ENCODE data around the gene APEH.

Gene APEH

GRCh38 chr3:49662021-49662420 lies 12.1 kb upstream of the APEH start:
- H3K9ac ChIP-seq (ENCODE audit: low read length) = no peak overlapping the region

DNA sequence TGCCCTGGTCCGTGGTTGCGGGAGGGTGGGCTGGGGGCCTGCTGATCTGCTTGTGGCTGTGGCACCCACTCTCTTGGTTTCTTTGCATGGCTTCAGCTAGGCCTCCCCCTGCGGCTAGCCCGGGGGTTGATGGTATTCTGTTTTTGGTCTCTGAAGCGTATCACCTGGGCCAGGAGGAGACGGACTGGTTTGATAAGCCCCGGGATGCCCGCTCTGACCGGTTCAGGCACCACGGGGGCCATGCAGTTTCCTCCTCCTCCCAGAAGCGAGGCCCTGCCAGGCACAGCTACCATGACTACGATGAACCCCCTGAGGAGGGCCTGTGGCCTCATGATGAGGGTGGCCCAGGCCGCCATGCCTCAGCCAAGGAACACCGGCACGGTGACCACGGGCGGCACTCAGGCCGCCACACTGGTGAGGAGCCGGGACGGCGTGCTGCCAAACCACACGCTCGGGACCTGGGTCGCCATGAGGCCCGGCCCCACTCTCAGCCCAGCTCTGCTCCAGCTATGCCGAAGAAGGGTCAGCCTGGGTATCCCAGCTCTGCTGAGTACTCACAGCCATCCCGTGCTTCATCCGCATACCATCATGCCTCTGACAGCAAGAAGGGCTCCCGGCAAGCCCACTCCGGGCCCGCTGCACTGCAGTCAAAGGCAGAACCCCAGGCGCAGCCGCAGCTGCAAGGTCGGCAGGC lies 11.3 kb upstream of the APEH start:
- Histone ChIP-seq H3K36me3 (ENCODE audit: insufficient read depth, low read length) (no peaks in the 10 kb centered on the region), H3K9me2 (ENCODE audit: low read depth, low read length) (no peaks in the 10 kb centered on the region), H3K79me2 (ENCODE audit: insufficient read depth, low read length) (no peaks in the 10 kb centered on the region), H3K27me3 (ENCODE audit: insufficient read depth, low read length) (no peaks in the 10 kb centered on the region), H3K27ac (ENCODE audit: low read depth, low read length, poor library complexity, severe bottlenecking) (no peak overlapping the region), H2AFZ (ENCODE audit: low read length) (no peak overlapping the region), H4K20me1 (ENCODE audit: insufficient read depth, low read length) (no peaks in the 10 kb centered on the region), H3K4me3 (ENCODE audit: low read depth, low read length, poor library complexity, severe bottlenecking) (no peak overlapping the region), H3K4me2 (ENCODE audit: low read length) (no peak overlapping the region), H3K4me1 (ENCODE audit: insufficient read depth, low read length, severe bottlenecking) (no peaks in the 10 kb centered on the region), H3K9ac (ENCODE audit: low read length) (no peak overlapping the region), H3F3A (ENCODE audit: insufficient read depth, low read length) (no peaks in the 10 kb centered on the region), H3K9me3 (ENCODE audit: low read length) (no peaks in the 10 kb centered on the region)
- TF ChIP-seq EZH2 (IDR thresholded peaks at IDR 0.05; ENCODE audit: borderline replicate concordance, low read length) = no peak
- TF ChIP-seq, protein P1, sequence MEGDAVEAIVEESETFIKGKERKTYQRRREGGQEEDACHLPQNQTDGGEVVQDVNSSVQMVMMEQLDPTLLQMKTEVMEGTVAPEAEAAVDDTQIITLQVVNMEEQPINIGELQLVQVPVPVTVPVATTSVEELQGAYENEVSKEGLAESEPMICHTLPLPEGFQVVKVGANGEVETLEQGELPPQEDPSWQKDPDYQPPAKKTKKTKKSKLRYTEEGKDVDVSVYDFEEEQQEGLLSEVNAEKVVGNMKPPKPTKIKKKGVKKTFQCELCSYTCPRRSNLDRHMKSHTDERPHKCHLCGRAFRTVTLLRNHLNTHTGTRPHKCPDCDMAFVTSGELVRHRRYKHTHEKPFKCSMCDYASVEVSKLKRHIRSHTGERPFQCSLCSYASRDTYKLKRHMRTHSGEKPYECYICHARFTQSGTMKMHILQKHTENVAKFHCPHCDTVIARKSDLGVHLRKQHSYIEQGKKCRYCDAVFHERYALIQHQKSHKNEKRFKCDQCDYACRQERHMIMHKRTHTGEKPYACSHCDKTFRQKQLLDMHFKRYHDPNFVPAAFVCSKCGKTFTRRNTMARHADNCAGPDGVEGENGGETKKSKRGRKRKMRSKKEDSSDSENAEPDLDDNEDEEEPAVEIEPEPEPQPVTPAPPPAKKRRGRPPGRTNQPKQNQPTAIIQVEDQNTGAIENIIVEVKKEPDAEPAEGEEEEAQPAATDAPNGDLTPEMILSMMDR (IDR thresholded peaks at IDR 0.05; ENCODE audit: low read length) = no peak

More at GRCh38 chr3:49662021-49662420, 12.1 kb upstream of the APEH start:
- no peaks in the 10 kb centered on the region for H3K9me2 ChIP-seq (ENCODE audit: low read depth, low read length)
- no peaks in the 10 kb centered on the region for H4K20me1 ChIP-seq (ENCODE audit: insufficient read depth, low read length)
- no peaks in the 10 kb centered on the region for H3K9me3 ChIP-seq (ENCODE audit: low read length)
- H3K79me2 ChIP-seq (ENCODE audit: insufficient read depth, low read length) = no peaks in the 10 kb centered on the region
- H3K4me3 ChIP-seq (ENCODE audit: low read depth, low read length, poor library complexity, severe bottlenecking) = no peak overlapping the region
- H3K27me3 ChIP-seq (ENCODE audit: insufficient read depth, low read length) = no peaks in the 10 kb centered on the region
- TF ChIP-seq EZH2 (IDR thresholded peaks at IDR 0.05; ENCODE audit: borderline replicate concordance, low read length) = no peak
- TF ChIP-seq, protein P1 (IDR thresholded peaks at IDR 0.05; ENCODE audit: low read length) = no peak
- H3K27ac ChIP-seq (ENCODE audit: low read depth, low read length, poor library complexity, severe bottlenecking) = no peak overlapping the region
- H3K4me1 ChIP-seq (ENCODE audit: insufficient read depth, low read length, severe bottlenecking) = no peaks in the 10 kb centered on the region
- H2AFZ ChIP-seq (ENCODE audit: low read length) = no peak overlapping the region
- no peak overlapping the region for H3K4me2 ChIP-seq (ENCODE audit: low read length)
- no peaks in the 10 kb centered on the region for H3K36me3 ChIP-seq (ENCODE audit: insufficient read depth, low read length)
- no peaks in the 10 kb centered on the region for H3F3A ChIP-seq (ENCODE audit: insufficient read depth, low read length)

DNA sequence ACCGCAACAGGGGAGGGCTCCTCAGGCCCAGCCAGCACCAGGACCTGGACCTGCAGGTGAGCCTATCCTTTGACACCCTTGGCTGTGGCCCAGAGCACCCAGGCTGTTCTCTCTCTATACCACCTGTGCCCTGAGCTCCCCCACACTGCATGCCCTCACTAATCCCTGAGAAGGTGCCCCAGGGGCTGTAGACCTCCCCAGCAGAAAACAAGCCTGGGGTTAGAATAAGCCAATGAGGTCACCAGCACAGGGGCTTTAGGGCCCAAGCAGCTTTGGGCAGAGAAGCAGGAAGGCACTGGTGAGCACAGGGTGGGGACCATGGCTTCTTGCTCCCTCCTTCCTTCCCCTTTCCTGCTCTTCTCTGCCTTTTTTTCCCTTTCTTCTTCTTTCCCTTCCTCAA lies 10.3 kb upstream of the APEH start:
- no peaks in the 10 kb centered on the region for H3K9me3 ChIP-seq (ENCODE audit: low read length)
- H3K9ac ChIP-seq (ENCODE audit: low read length) = no peak overlapping the region
- no peaks in the 10 kb centered on the region for H3K9me2 ChIP-seq (ENCODE audit: low read depth, low read length)
- no peak overlapping the region for H3K4me2 ChIP-seq (ENCODE audit: low read length)
- no peaks in the 10 kb centered on the region for H3K79me2 ChIP-seq (ENCODE audit: insufficient read depth, low read length)
- no peak overlapping the region for H2AFZ ChIP-seq (ENCODE audit: low read length)
- no peaks in the 10 kb centered on the region for H3K27me3 ChIP-seq (ENCODE audit: insufficient read depth, low read length)
- no peak overlapping the region for H3K27ac ChIP-seq (ENCODE audit: low read depth, low read length, poor library complexity, severe bottlenecking)
- H3K36me3 ChIP-seq (ENCODE audit: insufficient read depth, low read length) = no peaks in the 10 kb centered on the region
- H3F3A ChIP-seq (ENCODE audit: insufficient read depth, low read length) = no peaks in the 10 kb centered on the region
- no peaks in the 10 kb centered on the region for H3K4me1 ChIP-seq (ENCODE audit: insufficient read depth, low read length, severe bottlenecking)
- H3K4me3 ChIP-seq (ENCODE audit: low read depth, low read length, poor library complexity, severe bottlenecking) = no peak overlapping the region
- TF ChIP-seq, protein P1 (IDR thresholded peaks at IDR 0.05; ENCODE audit: low read length) = no peak
- no peaks in the 10 kb centered on the region for H4K20me1 ChIP-seq (ENCODE audit: insufficient read depth, low read length)

Data from OCI-LY1 (cell line).